Left forelimb (tissue), 1 donor: Measurements from ENCODE around the gene NAALADL2.

Experiments used
- DNase-seq: peaks from one replicate; pipeline ENCODE4 v3.0.0-alpha.2; 2018; ENCODE audit warnings: low spot score

Gene NAALADL2

GRCh38 chr3:174891524-174892203 lies 32.5 kb downstream of the NAALADL2 start:
- DNase-seq = no peak

- no peak for DNase-seq
These were observed 47.9 kb downstream of the NAALADL2 start for GRCh38 chr3:174907027-174907426.

- no peak for DNase-seq
These were observed 48.7 kb downstream of the NAALADL2 start for GRCh38 chr3:174907628-174908407.

- DNase-seq = no peak
These were observed 72.6 kb downstream of the NAALADL2 start for GRCh38 chr3:174931473-174932353.

GRCh38 chr3:174936590-174936989 lies 77.5 kb downstream of the NAALADL2 start:
- no peak for DNase-seq

GRCh38 chr3:174937478-174937877 lies 78.3 kb downstream of the NAALADL2 start:
- no peak for DNase-seq

GRCh38 chr3:174938102-174938501 lies 79.0 kb downstream of the NAALADL2 start:
- no peak for DNase-seq

GRCh38 chr3:174940151-174940550 lies 81.0 kb downstream of the NAALADL2 start:
- DNase-seq = no peak

GRCh38 chr3:174945276-174945675 lies 86.1 kb downstream of the NAALADL2 start:
- no peak for DNase-seq

- DNase-seq = no peak
These were observed 86.8 kb downstream of the NAALADL2 start for GRCh38 chr3:174945951-174946350.

- no peak for DNase-seq
These were observed 90.4 kb downstream of the NAALADL2 start for GRCh38 chr3:174949523-174949922.

GRCh38 chr3:174951034-174951433 lies 91.9 kb downstream of the NAALADL2 start:
- no peak for DNase-seq

- no peak for DNase-seq
These were observed 92.4 kb downstream of the NAALADL2 start for GRCh38 chr3:174951498-174952005.

GRCh38 chr3:174953068-174953467 lies 93.9 kb downstream of the NAALADL2 start:
- DNase-seq = no peak

GRCh38 chr3:174955513-174956016 lies 96.4 kb downstream of the NAALADL2 start:
- no peak for DNase-seq

GRCh38 chr3:174957081-174957480 lies 97.9 kb downstream of the NAALADL2 start:
- no peak for DNase-seq

- no peak for DNase-seq
These were observed 98.4 kb downstream of the NAALADL2 start for GRCh38 chr3:174957551-174958001.

- no peak for DNase-seq
These were observed 99.7 kb downstream of the NAALADL2 start for GRCh38 chr3:174958671-174959328.

- DNase-seq = no peak
These were observed 100.5 kb downstream of the NAALADL2 start for GRCh38 chr3:174959556-174960065.

- DNase-seq = no peak
These were observed 101.8 kb downstream of the NAALADL2 start for GRCh38 chr3:174960898-174961297.

GRCh38 chr3:174973465-174973864 lies 114.3 kb downstream of the NAALADL2 start:
- no peak for DNase-seq
